HEK293T (cell line): ENCODE measurements around the gene MAD1L1.

Source experiments
- ARNT ChIP-seq: fragments of 450-650 bp; IDR thresholded peaks from 2 replicates; pipeline ENCODE4 v1.6.1; 2017; ENCODE audit warnings: mild to moderate bottlenecking
- BHLHE40 ChIP-seq: fragments of 450-650 bp; IDR thresholded peaks from 2 replicates; pipeline ENCODE4 v1.6.1; 2016; ENCODE audit warnings: mild to moderate bottlenecking, moderate library complexity, borderline replicate concordance
- FOXA1 ChIP-seq: fragments of 450-650 bp; IDR thresholded peaks from 2 replicates; pipeline ENCODE4 v1.6.1; 2016; ENCODE audit warnings: mild to moderate bottlenecking
- FOXK2 ChIP-seq: fragments of 450-650 bp; IDR thresholded peaks from 2 replicates; pipeline ENCODE4 v1.6.1; 2016; ENCODE audit warnings: mild to moderate bottlenecking
- FOXM1 ChIP-seq: fragments of 450-650 bp; IDR thresholded peaks from 2 replicates; pipeline ENCODE4 v1.6.1; 2017; ENCODE audit warnings: mild to moderate bottlenecking, borderline replicate concordance
- HDGF ChIP-seq: fragments of 450-650 bp; IDR thresholded peaks from 2 replicates; pipeline ENCODE4 v1.6.1; 2017; ENCODE audit warnings: antibody characterized with exemption, borderline replicate concordance
- NFRKB ChIP-seq: fragments of 450-650 bp; IDR thresholded peaks from 2 replicates; pipeline ENCODE4 v1.6.1; 2016; ENCODE audit warnings: mild to moderate bottlenecking, moderate library complexity
- SP1 ChIP-seq: fragments of 450-650 bp; IDR thresholded peaks from 2 replicates; pipeline ENCODE4 v1.6.1; 2017
- SUZ12 ChIP-seq: fragments of 450-650 bp; IDR thresholded peaks from 2 replicates; pipeline ENCODE4 v1.6.1; 2016; ENCODE audit warnings: mild to moderate bottlenecking
- TARDBP ChIP-seq: fragments of 450-650 bp; IDR thresholded peaks from 2 replicates; pipeline ENCODE4 v1.6.1; 2016
- ZNF384 ChIP-seq: fragments of 450-650 bp; IDR thresholded peaks from 2 replicates; pipeline ENCODE4 v1.6.1; 2016

DNA sequence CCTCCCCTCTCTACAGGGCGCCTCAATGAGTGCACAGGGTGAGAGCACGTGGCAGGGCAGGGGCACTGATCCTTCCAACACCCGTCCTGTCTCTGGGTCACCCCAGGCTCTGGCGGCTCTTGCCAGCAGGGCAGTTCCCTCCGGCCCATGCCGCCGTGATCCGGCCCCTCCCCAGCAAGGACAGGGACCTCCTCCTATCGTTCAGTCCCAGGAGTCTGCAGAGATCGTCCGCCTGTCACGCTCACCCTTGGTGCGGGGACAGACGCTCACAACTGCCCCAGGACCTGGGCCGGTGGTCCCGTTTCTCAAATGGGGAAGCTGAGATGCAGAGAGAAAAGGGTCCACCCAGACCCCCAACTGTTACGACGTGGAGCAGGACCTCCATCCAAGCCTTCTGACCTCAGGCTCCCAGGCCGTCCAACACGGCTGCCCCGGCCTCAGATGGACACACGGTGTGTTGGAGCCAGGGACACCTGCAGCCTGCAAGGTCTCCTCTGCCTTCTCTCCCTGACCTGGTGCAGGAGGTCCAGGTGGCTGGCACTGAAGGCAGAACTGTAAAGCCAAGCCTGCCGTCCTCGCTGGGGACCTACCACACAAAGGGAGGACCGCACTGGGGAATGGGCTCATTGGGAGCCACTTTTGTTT is 313.7 kb downstream of the MAD1L1 start:
- TF ChIP-seq HDGF, result no peak
- TF ChIP-seq SUZ12, result no peak
- no peak for TF ChIP-seq FOXK2
- no peak for TF ChIP-seq TARDBP
- TF ChIP-seq ARNT, result no peak
- no peak for TF ChIP-seq FOXM1
- TF ChIP-seq NFRKB, result no peak
- no peak for TF ChIP-seq SP1
- no peak for TF ChIP-seq ZNF384
- no peak for TF ChIP-seq FOXA1
- TF ChIP-seq BHLHE40, result no peak
